HUDEP-2 (cell line): ENCODE measurements around the gene FAM90A26.
"Not testable (repeated sequence)": the region's sequence is repeated elsewhere in the genome, so short reads cannot be mapped to it uniquely, and the experiment has no call there.

ENCODE experiments used
- DNase-seq, 76 experiments: peaks; one replicate each; lab custom pipeline; 2025; ENCODE audit not compliant: unreplicated experiment in 76 of 76; lab: John Stamatoyannopoulos, UW

Gene FAM90A26

DNA sequence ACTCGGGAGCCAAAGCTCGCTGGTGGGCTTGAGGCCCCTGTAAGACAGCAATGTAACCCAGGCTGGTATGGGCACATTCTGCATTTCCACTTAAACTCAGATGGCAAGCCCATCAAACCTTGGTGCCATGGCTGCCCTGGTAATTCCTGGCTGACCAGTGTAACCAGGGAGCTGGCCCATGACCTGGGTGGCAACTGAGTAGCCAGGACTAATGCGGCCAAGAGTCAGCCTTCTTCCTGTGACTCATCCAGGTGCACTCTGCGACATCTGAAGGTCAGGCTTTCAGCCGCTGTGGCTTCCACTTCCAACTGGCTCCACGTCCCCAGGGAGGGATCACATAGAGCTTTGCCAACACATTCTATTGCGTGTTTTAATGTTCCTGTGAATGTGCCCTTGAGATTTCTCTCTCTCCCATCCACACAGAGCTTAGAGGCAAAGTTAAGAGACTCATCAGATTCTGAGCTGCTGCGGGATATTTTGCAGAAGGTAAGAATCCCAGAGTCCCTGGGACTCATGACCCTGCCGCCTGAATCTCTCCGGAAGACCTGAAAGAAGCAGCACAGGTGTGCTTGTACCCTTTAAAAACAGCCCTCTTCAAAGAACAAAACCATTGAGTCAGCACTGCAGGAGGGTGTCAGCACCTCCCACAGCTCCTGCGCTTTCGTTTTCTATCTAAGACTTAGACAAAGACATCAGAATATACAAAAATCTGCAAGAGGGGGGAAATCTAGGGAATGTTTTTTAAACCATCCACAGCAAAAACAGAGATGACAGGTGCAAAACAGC lies 14.9 kb upstream of the FAM90A26 start:
- DNase-seq = not testable (repeated sequence)

DNA sequence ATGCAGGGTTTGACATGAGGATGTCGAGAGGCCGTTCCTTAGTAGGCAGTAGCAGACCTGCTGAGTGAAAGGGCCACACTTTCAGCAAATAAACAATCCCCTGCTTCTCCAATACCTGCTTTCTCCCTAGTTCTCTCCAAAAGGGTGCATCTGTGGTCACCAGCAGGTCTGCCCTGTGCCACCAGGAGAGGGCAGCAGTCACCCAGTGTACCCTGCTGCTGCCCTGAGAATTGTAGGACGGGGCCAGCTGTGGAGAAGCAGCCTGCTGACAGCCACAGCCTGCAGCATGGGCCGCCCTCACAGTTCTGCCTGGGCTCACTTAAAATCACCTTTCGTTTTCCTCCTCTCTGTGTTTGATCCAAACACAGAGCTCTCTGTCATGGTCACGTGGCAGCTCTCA lies 11.8 kb upstream of the FAM90A26 start:
- not testable (repeated sequence) for DNase-seq

DNA sequence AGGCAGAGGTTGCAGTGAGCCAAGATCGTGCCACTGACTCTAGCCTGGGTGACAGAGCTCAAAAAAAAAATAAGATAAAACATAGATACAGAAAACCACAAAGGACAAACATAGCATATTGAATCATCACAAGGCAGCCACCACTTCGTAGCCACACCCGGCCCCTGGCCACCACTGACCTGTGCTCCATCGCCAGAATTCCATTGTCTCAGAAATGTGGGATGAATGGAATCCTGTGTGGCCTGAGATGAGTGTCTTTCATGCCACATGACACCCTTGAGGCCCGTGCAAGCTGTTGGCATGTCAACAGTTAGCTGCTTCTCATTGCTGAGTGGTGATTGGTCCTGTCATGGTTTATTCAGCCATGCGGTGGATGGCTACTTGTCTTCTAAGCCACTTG lies 10.2 kb upstream of the FAM90A26 start:
- not testable (repeated sequence) for DNase-seq

DNA sequence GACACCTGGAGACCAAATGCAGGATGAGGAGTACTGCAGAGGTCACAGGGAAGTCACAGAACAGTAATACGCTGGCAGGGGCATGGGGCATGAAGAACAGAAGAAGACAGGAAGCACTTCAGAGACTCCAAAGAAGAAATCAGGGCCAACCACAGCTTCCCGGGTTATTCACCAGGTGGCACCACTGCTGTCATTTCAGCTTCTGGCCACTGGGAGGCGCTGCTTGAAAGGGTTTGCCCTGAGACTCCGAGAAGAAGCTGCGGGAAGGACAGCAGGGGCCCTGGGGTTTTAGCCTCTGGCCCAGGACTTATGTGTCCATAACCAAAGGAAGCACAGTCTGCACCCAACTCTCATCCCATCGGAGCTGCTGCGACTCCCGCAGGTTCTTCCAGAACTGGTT lies 4.2 kb upstream of the FAM90A26 start:
- DNase-seq = not testable (repeated sequence)

DNA sequence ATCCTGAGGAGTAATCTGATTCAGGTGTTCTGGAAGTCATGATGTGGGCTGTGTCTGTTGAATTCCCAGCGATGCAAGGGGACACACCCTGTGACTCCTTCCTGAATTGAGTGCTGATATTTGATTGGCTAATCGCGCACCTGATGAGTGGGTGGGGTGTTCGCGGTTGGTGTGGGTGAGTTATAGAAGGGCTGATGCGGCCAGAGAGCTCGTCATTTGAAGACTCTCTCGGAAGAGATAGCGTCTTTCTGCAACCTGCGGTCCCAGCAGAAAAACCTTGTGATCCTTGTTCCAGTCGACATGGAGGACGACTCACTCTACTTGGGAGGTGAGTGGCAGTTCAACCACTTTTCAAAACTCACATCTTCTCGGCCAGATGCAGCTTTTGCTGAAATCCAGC lies 40.1 kb downstream of the FAM90A26 start, which contains the start of gene USP17L10:
Gene USP17L10, plus strand, starts transcription at position 301 of the 400 bp plus-strand sequence. Its CDS starts 0 bp downstream, at position 301.
- DNase-seq = not testable (repeated sequence)

DNA sequence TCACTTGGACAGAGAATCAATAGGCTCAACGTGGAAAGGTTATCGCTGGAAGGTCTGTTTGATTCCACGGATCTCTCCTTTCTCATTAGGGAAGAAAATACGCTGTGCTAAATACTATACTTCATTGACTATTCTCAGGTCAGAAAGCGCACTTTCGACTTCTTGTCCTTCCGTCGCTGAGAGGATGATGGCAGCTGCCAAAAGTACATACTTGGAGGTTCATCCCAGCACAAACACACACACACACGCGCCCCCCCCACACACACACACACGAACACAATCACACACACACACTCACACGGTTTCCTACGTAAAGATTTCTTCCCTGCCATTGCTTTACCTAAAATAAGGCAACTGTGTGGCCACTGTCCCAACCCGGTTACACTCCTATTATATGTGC lies 44.5 kb downstream of the FAM90A26 start:
- DNase-seq = not testable (repeated sequence)

DNA sequence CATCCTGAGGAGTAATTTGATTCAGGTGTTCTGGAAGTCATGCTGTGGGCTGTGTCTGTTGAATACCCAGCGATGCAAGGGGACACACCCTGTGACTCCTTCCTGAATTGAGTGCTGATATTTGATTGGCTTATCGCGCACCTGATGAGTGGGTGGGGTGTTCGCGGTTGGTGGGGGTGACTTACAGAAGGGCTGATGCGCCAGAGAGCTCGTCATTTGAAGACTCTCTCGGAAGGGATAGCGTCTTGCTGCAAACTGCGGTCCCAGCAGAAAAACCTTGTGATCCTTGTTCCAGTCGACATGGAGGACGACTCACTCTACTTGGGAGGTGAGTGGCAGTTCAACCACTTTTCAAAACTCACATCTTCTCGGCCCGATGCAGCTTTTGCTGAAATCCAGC lies 44.9 kb downstream of the FAM90A26 start, which contains the start of gene USP17L11:
Gene USP17L11, plus strand, starts transcription at position 301 of the 400 bp plus-strand sequence. Its CDS starts 0 bp downstream, at position 301.
- DNase-seq = not testable (repeated sequence)

DNA sequence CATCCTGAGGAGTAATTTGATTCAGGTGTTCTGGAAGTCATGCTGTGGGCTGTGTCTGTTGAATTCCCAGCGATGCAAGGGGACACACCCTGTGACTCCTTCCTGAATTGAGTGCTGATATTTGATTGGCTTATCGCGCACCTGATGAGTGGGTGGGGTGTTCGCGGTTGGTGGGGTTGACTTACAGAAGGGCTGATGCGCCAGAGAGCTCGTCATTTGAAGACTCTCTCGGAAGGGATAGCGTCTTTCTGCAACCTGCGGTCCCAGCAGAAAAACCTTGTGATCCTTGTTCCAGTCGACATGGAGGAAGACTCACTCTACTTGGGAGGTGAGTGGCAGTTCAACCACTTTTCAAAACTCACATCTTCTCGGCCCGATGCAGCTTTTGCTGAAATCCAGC lies 49.6 kb downstream of the FAM90A26 start, which contains the start of gene USP17L12:
Gene USP17L12, plus strand, starts transcription at position 301 of the 400 bp plus-strand sequence. Its CDS starts 0 bp downstream, at position 301.
- not testable (repeated sequence) for DNase-seq

DNA sequence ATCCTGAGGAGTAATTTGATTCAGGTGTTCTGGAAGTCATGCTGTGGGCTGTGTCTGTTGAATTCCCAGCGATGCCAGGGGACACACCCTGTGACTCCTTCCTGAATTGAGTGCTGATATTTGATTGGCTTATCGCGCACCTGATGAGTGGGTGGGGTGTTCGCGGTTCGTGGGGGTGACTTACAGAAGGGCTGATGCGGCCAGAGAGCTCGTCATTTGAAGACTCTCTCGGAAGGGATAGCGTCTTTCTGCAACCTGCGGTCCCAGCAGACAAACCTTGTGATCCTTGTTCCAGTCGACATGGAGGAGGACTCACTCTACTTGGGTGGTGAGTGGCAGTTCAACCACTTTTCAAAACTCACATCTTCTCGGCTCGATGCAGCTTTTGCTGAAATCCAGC lies 54.4 kb downstream of the FAM90A26 start, which contains the start of gene USP17L13:
Gene USP17L13, plus strand, starts transcription at position 301 of the 400 bp plus-strand sequence. Its CDS starts 0 bp downstream, at position 301.
- DNase-seq = not testable (repeated sequence)
